NT2/D1 (cell line): ENCODE measurements around the gene DNAH1.
A peak's percentile ranks its signal among the peaks of the same experiment; 100 is the strongest.

Experiments used
- DNase-seq: peaks from one replicate; pipeline ENCODE4 v3.0.0-alpha.2; 2011; ENCODE audit warnings: low read depth, low spot score
- H3K27me3 ChIP-seq: 2 replicates; pipeline ENCODE4 v1.6.0; 2011; ENCODE audit warnings: mild to moderate bottlenecking; ENCODE audit not compliant: insufficient read length, insufficient read depth
- H3K36me3 ChIP-seq: 2 replicates; pipeline ENCODE4 v1.6.1; 2011; ENCODE audit warnings: mild to moderate bottlenecking, low read length, mixed read lengths; ENCODE audit not compliant: insufficient read depth, insufficient read length
- H3K4me1 ChIP-seq: 2 replicates; pipeline ENCODE4 v1.5.1; 2011; ENCODE audit not compliant: insufficient read depth, insufficient read length
- H3K4me3 ChIP-seq: 2 replicates; pipeline ENCODE4 v1.5.1; 2011; ENCODE audit warnings: low read depth; ENCODE audit not compliant: insufficient read length
- H3K9ac ChIP-seq: 2 replicates; pipeline ENCODE4 v1.6.0; 2011; ENCODE audit warnings: low read depth; ENCODE audit not compliant: insufficient read length
- H3K9me3 ChIP-seq: 2 replicates; pipeline ENCODE4 v1.5.1; 2011; ENCODE audit warnings: mild to moderate bottlenecking, low read length; ENCODE audit not compliant: insufficient read depth
- SUZ12 ChIP-seq: IDR thresholded peaks from 2 replicates; pipeline ENCODE4 v1.6.1; 2011; ENCODE audit not compliant: insufficient read length, insufficient read depth; ENCODE audit errors: extremely low read depth
- YY1 ChIP-seq: IDR thresholded peaks from 2 replicates; pipeline ENCODE4 v1.6.1; 2011; ENCODE audit not compliant: insufficient read length, insufficient read depth
- ZNF274 ChIP-seq: IDR thresholded peaks from 2 replicates; pipeline ENCODE4 v1.6.1; 2011; ENCODE audit warnings: mild to moderate bottlenecking, low read depth, low read length

DNAH1 gene

GRCh38 chr3:52286777-52287110, 29.4 kb upstream of the DNAH1 start:
- no peak for DNase-seq

GRCh38 chr3:52288674-52289073, 27.4 kb upstream of the DNAH1 start:
- Histone ChIP-seq H3K4me1 (no peaks in the 10 kb centered on the region), H3K9ac (peak overlapping the region; percentile 36), H3K27me3 (no peaks in the 10 kb centered on the region), H3K36me3 (peaks cover 40% of the 10 kb centered on the region), H3K4me3 (peak overlapping the region; percentile 89), H3K9me3 (no peaks in the 10 kb centered on the region)
- DNase-seq: no peak
- TF ChIP-seq YY1 (no peak), ZNF274 (no peak), SUZ12 (no peak)

More at GRCh38 chr3:52286777-52287110, 29.4 kb upstream of the DNAH1 start:
- H3K36me3 ChIP-seq: peaks cover 29% of the 10 kb centered on the region
- H3K9ac ChIP-seq: peak overlapping the region; percentile 100
- no peak for TF ChIP-seq SUZ12
- TF ChIP-seq YY1: no peak
- TF ChIP-seq ZNF274: no peak
- H3K4me3 ChIP-seq: peak overlapping the region; percentile 89
- no peaks in the 10 kb centered on the region for H3K27me3 ChIP-seq
- H3K9me3 ChIP-seq: no peaks in the 10 kb centered on the region
- H3K4me1 ChIP-seq: no peaks in the 10 kb centered on the region

- no peaks in the 10 kb centered on the region for H3K27me3 ChIP-seq
- H3K9me3 ChIP-seq: no peaks in the 10 kb centered on the region
- peaks cover 38% of the 10 kb centered on the region for H3K36me3 ChIP-seq
- DNase-seq: no peak
- no peaks in the 10 kb centered on the region for H3K4me1 ChIP-seq
- no peak for TF ChIP-seq YY1
- TF ChIP-seq ZNF274: no peak
- no peak for TF ChIP-seq SUZ12
- no peak overlapping the region for H3K9ac ChIP-seq
- no peak overlapping the region for H3K4me3 ChIP-seq
Measured at GRCh38 chr3:52289338-52289746, 26.8 kb upstream of the DNAH1 start.

- Histone ChIP-seq H3K4me3 (no peak overlapping the region), H3K9ac (no peak overlapping the region), H3K4me1 (no peaks in the 10 kb centered on the region), H3K36me3 (peaks cover 37% of the 10 kb centered on the region), H3K9me3 (no peaks in the 10 kb centered on the region), H3K27me3 (no peaks in the 10 kb centered on the region)
- DNase-seq: no peak
- TF ChIP-seq SUZ12 (no peak), ZNF274 (no peak), YY1 (no peak)
Measured at GRCh38 chr3:52289747-52290595, 26.1 kb upstream of the DNAH1 start.

- Histone ChIP-seq H3K36me3 (peaks cover 35% of the 10 kb centered on the region), H3K4me1 (no peaks in the 10 kb centered on the region), H3K27me3 (no peaks in the 10 kb centered on the region), H3K9me3 (no peaks in the 10 kb centered on the region), H3K9ac (peak overlapping the region; percentile 14), H3K4me3 (no peak overlapping the region)
- no peak for DNase-seq
- no peak for TF ChIP-seq SUZ12
Measured at GRCh38 chr3:52290596-52291507, 25.3 kb upstream of the DNAH1 start.

GRCh38 chr3:52291508-52292181, 24.5 kb upstream of the DNAH1 start:
- TF ChIP-seq ZNF274: no peak
- no peak for TF ChIP-seq YY1
- TF ChIP-seq SUZ12: no peak
- DNase-seq: no peak

More at GRCh38 chr3:52291508-52292181, 24.5 kb upstream of the DNAH1 start:
- H3K4me3 ChIP-seq: no peak overlapping the region
- H3K9me3 ChIP-seq: no peaks in the 10 kb centered on the region
- H3K36me3 ChIP-seq: peaks cover 35% of the 10 kb centered on the region
- no peaks in the 10 kb centered on the region for H3K4me1 ChIP-seq
- H3K27me3 ChIP-seq: no peaks in the 10 kb centered on the region
- no peak overlapping the region for H3K9ac ChIP-seq
